CD4-positive, alpha-beta memory T cell (primary cell): ENCODE results near the gene LRP1-AS. TPM values are rescaled to one million over a fixed set of nuclear protein-coding genes. Genes with fewer than 3 reads are reported as not detected.

Experiments
- CTCF ChIA-PET: fragments of 350-600 bp; sonication (Branson Sonifier 250); formaldehyde crosslinking; loops from one replicate; lab custom pipeline; 2021; ENCODE audit warnings: inconsistent platforms; ENCODE audit not compliant: partially characterized antibody; lab: Charles Lee
- POLR2A ChIA-PET: fragments of 350-600 bp; sonication (Branson Sonifier 250); formaldehyde crosslinking; loops from one replicate; lab custom pipeline; 2021; ENCODE audit not compliant: partially characterized antibody; lab: Charles Lee
- DNase-seq, 5 donors: peaks; one replicate each; pipeline versions ENCODE4 v3.0.0 to v3.0.0-alpha.2; 2020 to 2022; ENCODE audit warnings: mixed read lengths in 1 of 5
- H3K27ac ChIP-seq: one replicate; pipeline ENCODE4 v1.7.0; 2013; ENCODE audit warnings: low read depth, low read length
- H3K27me3 ChIP-seq: 2 replicates; pipeline ENCODE4 v1.7.0; 2013; ENCODE audit warnings: mild to moderate bottlenecking, low read length, moderate library complexity; ENCODE audit not compliant: insufficient read depth
- H3K36me3 ChIP-seq: 2 replicates; pipeline ENCODE4 v1.7.0; 2013; ENCODE audit warnings: mild to moderate bottlenecking, low read length, moderate library complexity; ENCODE audit not compliant: insufficient read depth
- H3K4me1 ChIP-seq: 2 replicates; pipeline ENCODE4 v1.7.0; 2013; ENCODE audit warnings: mild to moderate bottlenecking, low read length, moderate library complexity; ENCODE audit not compliant: insufficient read depth
- H3K4me3 ChIP-seq, 2 donors: one replicate each; pipeline ENCODE4 v1.7.0; 2013; ENCODE audit warnings: low read length in 2 of 2, mild to moderate bottlenecking in 1 of 2
- H3K9me3 ChIP-seq, 2 donors: one replicate each; pipeline ENCODE4 v1.7.0; 2013; ENCODE audit warnings: low read length in 2 of 2, control low read depth in 1 of 2; ENCODE audit not compliant: control insufficient read depth in 1 of 2
- H3K27ac Mint-ChIP-seq, 7 donors: one replicate each; pipeline ENCODE4 v1.8.0; 2020 to 2021; ENCODE audit warnings: mixed read lengths in 7 of 7, mild to moderate bottlenecking in 6 of 7, inconsistent platforms in 3 of 7, moderate library complexity in 3 of 7
- H3K27me3 Mint-ChIP-seq, 2 donors: one replicate each; pipeline ENCODE4 v1.8.0; 2020 to 2021; ENCODE audit warnings: mixed read lengths in 2 of 2
- H3K36me3 Mint-ChIP-seq, 2 donors: one replicate each; pipeline ENCODE4 v1.8.0; 2020 to 2021; ENCODE audit warnings: mixed read lengths in 2 of 2, inconsistent platforms in 1 of 2, mild to moderate bottlenecking in 1 of 2
- H3K4me1 Mint-ChIP-seq, 4 donors: one replicate each; pipeline ENCODE4 v1.8.0; 2020 to 2021; ENCODE audit warnings: mixed read lengths in 4 of 4, mild to moderate bottlenecking in 1 of 4
- H3K4me3 Mint-ChIP-seq, 8 donors: one replicate each; pipeline ENCODE4 v1.8.0; 2020 to 2021; ENCODE audit warnings: mixed read lengths in 8 of 8, mild to moderate bottlenecking in 7 of 8, moderate library complexity in 6 of 8, inconsistent platforms in 3 of 8
- H3K9me3 Mint-ChIP-seq, 8 donors: one replicate each; pipeline ENCODE4 v1.8.0; 2020 to 2021; ENCODE audit warnings: mixed read lengths in 8 of 8, mild to moderate bottlenecking in 5 of 8, inconsistent platforms in 3 of 8, moderate library complexity in 1 of 8
- intact Hi-C: fragments of 100-400 bp; cut with micrococcal nuclease; formaldehyde crosslinking; loops from one replicate; pipeline ENCODE4 v1.15.1; 2023
- polyA plus RNA-seq, 2 donors: library from polyadenylated mRNA; unstranded; fragments of 300-500 nt; fragmentation: Illumina TruSeq; gene quantifications; one replicate each; pipeline ENCODE4 v1.2.3, GENCODE V29; 2021
- total RNA-seq, 2 experiments: library from RNA; stranded (reverse); gene quantifications; one replicate each; pipeline ENCODE4 v1.2.3, GENCODE V29; 2021

LRP1-AS gene
- total and polyA plus RNA-seq, 4 experiments from 2014 or later, result not detected

DNA sequence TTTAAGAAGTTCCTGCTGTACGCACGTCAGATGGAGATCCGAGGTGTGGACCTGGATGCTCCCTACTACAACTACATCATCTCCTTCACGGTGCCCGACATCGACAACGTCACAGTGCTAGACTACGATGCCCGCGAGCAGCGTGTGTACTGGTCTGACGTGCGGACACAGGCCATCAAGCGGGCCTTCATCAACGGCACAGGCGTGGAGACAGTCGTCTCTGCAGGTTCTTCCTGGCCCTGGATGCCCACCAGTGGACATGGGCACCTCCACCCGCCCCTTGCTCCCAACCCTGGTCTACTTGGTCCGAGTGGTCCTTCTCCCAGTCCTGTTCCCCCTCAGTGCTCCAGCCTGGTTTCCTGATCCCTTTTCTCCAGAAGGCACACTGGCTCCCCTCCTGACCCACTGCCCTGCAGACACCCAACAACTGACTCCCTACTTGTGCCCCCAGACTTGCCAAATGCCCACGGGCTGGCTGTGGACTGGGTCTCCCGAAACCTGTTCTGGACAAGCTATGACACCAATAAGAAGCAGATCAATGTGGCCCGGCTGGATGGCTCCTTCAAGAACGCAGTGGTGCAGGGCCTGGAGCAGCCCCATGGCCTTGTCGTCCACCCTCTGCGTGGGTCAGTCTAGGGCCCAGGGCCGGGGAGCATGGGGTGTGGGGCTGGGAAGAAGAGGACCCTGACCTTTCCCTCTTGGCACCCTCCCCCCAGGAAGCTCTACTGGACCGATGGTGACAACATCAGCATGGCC lies 32.1 kb upstream of the LRP1-AS start:
- POLR2A ChIA-PET, result no interaction called here
- Histone ChIP-seq H3K4me3 (no peak overlapping the region), H3K27ac (no peak overlapping the region), H3K36me3 (no peaks in the 10 kb centered on the region), H3K9me3 (no peaks in the 10 kb centered on the region), H3K4me1 (no peaks in the 10 kb centered on the region), H3K27me3 (no peaks in the 10 kb centered on the region)
- peaks cover 0 to 2% of the 10 kb centered on the region in 2 donors for H3K27me3 Mint-ChIP-seq
- peak in 1 of 5 donors; percentile 23 for DNase-seq
- no peaks in the 10 kb centered on the region for H3K36me3 Mint-ChIP-seq
- H3K9me3 Mint-ChIP-seq, result no peaks in the 10 kb centered on the region
- no peak overlapping the region for H3K27ac Mint-ChIP-seq
- peaks cover 2 to 12% (median 5%) of the 10 kb centered on the region in 4 donors for H3K4me1 Mint-ChIP-seq
- H3K4me3 Mint-ChIP-seq, result no peak overlapping the region
- CTCF ChIA-PET, result interaction anchor here (0.9 to 11.8 kb wide), 3 partner anchors 54 to 431 kb away, joined by 3 to 207 read pairs (median 3); partner anchors contain the start of gene LRP1
- intact Hi-C loops, result loop anchor here (5.0 kb wide), 1 partner anchor 172 kb away; the partner anchor contains the start of gene ZBTB39

DNA sequence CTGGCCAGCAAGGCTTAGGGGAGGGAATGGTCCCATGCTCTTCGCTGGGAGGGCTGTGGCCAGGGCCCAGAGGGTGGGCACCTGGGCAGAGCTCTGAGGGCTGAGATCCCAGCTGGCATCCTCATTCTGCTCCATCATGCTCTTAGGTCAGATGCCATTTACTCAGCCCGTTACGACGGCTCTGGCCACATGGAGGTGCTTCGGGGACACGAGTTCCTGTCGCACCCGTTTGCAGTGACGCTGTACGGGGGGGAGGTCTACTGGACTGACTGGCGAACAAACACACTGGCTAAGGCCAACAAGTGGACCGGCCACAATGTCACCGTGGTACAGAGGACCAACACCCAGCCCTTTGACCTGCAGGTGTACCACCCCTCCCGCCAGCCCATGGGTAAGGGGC lies 30.8 kb upstream of the LRP1-AS start:
- no peaks in the 10 kb centered on the region for H3K36me3 Mint-ChIP-seq
- H3K9me3 Mint-ChIP-seq, result no peaks in the 10 kb centered on the region
- intact Hi-C loops, result no loop called here
- Histone ChIP-seq H3K36me3 (no peaks in the 10 kb centered on the region), H3K4me3 (no peak overlapping the region), H3K9me3 (no peaks in the 10 kb centered on the region), H3K27me3 (no peaks in the 10 kb centered on the region), H3K27ac (no peak overlapping the region), H3K4me1 (no peaks in the 10 kb centered on the region)
- no peak overlapping the region for H3K27ac Mint-ChIP-seq
- no peak overlapping the region for H3K4me3 Mint-ChIP-seq
- ChIA-PET CTCF (interaction anchor here (11.8 kb wide), 1 partner anchor 53 kb away, joined by 207 read pairs; the partner anchor contains the start of gene LRP1), POLR2A (no interaction called here)
- H3K4me1 Mint-ChIP-seq, result peaks cover 2 to 12% (median 5%) of the 10 kb centered on the region in 4 donors
- DNase-seq, result peak in 1 of 5 donors; percentile 16
- peaks cover 0 to 2% of the 10 kb centered on the region in 2 donors for H3K27me3 Mint-ChIP-seq

DNA sequence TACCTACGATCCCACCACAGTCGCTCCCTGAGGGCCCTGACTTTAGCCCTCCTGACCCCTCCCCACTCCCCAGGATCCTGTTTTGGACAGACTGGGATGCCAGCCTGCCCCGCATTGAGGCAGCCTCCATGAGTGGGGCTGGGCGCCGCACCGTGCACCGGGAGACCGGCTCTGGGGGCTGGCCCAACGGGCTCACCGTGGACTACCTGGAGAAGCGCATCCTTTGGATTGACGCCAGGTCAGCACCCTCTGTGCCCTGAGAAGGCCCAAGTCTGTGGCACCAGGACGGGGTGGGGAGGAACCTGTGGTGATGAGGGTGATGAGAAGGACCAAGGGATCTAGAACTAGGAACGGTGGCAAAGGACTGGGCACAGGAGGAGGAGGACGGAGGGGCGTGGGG lies 29.9 kb upstream of the LRP1-AS start:
- intact Hi-C loops, result no loop called here
- Mint-ChIP-seq H3K4me1 (peaks cover 0 to 5% (median 3%) of the 10 kb centered on the region in 4 donors), H3K4me3 (no peak overlapping the region), H3K9me3 (no peaks in the 10 kb centered on the region), H3K36me3 (no peaks in the 10 kb centered on the region), H3K27me3 (no peaks in the 10 kb centered on the region), H3K27ac (no peak overlapping the region)
- no peak overlapping the region for H3K4me3 ChIP-seq
- H3K27ac ChIP-seq, result no peak overlapping the region
- no peaks in the 10 kb centered on the region for H3K27me3 ChIP-seq
- DNase-seq, result peak in 1 of 5 donors; percentile 30
- no peaks in the 10 kb centered on the region for H3K9me3 ChIP-seq
- POLR2A ChIA-PET, result no interaction called here
- H3K36me3 ChIP-seq, result no peaks in the 10 kb centered on the region
- CTCF ChIA-PET, result interaction anchor here (0.7 to 8.3 kb wide), 2 partner anchors 53 to 630 kb away, joined by 3 to 131 read pairs; partner anchors contain the start of gene LRP1
- no peaks in the 10 kb centered on the region for H3K4me1 ChIP-seq

DNA sequence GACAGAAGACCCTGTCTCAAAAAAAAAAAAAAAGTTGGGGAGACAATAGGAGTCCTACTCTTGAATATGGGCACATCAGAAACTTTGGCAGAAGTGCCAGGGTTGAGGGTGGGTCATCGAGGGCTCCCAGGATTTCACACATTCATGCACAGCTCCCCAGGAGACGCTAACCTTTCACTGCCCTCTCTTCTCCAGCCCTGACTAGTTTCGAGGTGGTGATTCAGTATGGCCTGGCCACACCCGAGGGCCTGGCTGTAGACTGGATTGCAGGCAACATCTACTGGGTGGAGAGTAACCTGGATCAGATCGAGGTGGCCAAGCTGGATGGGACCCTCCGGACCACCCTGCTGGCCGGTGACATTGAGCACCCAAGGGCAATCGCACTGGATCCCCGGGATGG lies 29.4 kb upstream of the LRP1-AS start:
- POLR2A ChIA-PET, result no interaction called here
- H3K9me3 ChIP-seq, result no peaks in the 10 kb centered on the region
- H3K4me1 ChIP-seq, result no peaks in the 10 kb centered on the region
- H3K4me1 Mint-ChIP-seq, result peaks cover 0 to 5% (median 3%) of the 10 kb centered on the region in 4 donors
- CTCF ChIA-PET, result interaction anchor here (0.7 to 8.3 kb wide), 5 partner anchors 37 to 629 kb away, joined by 3 to 131 read pairs (median 5); partner anchors contain the start of gene LRP1
- DNase-seq, result no peak
- H3K4me3 ChIP-seq, result no peak overlapping the region
- H3K27me3 ChIP-seq, result no peaks in the 10 kb centered on the region
- intact Hi-C loops, result no loop called here
- no peak overlapping the region for H3K27ac Mint-ChIP-seq
- no peaks in the 10 kb centered on the region for H3K36me3 Mint-ChIP-seq
- H3K27ac ChIP-seq, result no peak overlapping the region
- H3K4me3 Mint-ChIP-seq, result no peak overlapping the region
- no peaks in the 10 kb centered on the region for H3K9me3 Mint-ChIP-seq
- H3K27me3 Mint-ChIP-seq, result no peaks in the 10 kb centered on the region
- no peaks in the 10 kb centered on the region for H3K36me3 ChIP-seq

DNA sequence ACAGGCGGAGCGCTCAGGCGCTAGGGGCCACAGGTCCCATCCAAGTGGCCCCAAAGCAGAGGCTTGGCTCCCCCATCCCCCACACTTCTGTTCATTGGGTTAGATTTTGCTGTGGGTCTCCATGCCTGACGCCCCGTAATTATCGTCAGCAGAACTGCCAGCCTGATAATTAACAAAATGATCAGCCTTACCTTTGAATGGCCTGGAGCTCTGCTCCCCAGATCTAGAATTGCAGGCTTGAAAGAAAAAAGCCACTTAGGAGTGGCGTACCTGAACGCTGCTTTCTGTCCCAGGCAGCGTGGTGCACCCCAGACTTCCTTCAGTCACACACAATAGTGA lies 28.7 kb upstream of the LRP1-AS start:
- H3K4me3 Mint-ChIP-seq, result no peak overlapping the region
- intact Hi-C loops, result no loop called here
- Histone ChIP-seq H3K4me1 (no peaks in the 10 kb centered on the region), H3K36me3 (no peaks in the 10 kb centered on the region), H3K27ac (no peak overlapping the region), H3K27me3 (no peaks in the 10 kb centered on the region), H3K9me3 (no peaks in the 10 kb centered on the region), H3K4me3 (no peak overlapping the region)
- POLR2A ChIA-PET, result no interaction called here
- CTCF ChIA-PET, result interaction anchor here (0.7 to 8.3 kb wide), 8 partner anchors 10 to 158 kb away, joined by 3 to 131 read pairs (median 5); partner anchors contain the start of gene LRP1
- no peak for DNase-seq
- H3K27ac Mint-ChIP-seq, result no peak overlapping the region
- peaks cover 0 to 5% (median 3%) of the 10 kb centered on the region in 4 donors for H3K4me1 Mint-ChIP-seq
- no peaks in the 10 kb centered on the region for H3K27me3 Mint-ChIP-seq
- H3K9me3 Mint-ChIP-seq, result no peaks in the 10 kb centered on the region
- no peaks in the 10 kb centered on the region for H3K36me3 Mint-ChIP-seq

DNA sequence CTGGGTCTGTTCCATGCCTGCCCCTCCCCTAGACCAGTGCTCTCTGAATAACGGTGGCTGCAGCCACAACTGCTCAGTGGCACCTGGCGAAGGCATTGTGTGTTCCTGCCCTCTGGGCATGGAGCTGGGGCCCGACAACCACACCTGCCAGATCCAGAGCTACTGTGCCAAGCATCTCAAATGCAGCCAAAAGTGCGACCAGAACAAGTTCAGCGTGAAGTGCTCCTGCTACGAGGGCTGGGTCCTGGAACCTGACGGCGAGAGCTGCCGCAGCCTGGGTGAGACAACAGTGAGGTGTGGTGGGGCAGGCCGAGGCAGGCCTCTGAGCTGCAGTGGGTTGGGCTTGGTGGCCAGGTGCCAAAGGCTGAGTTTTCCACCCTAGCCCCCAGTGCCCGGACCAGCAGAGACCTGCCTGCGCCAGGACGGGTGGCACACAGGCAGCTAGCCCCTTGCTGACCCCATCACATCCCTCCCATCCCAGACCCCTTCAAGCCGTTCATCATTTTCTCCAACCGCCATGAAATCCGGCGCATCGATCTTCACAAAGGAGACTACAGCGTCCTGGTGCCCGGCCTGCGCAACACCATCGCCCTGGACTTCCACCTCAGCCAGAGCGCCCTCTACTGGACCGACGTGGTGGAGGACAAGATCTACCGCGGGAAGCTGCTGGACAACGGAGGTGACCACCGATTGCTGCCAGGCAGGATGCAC lies 28.2 kb upstream of the LRP1-AS start:
- Mint-ChIP-seq H3K4me3 (no peak overlapping the region), H3K27ac (no peak overlapping the region), H3K36me3 (no peaks in the 10 kb centered on the region), H3K9me3 (no peaks in the 10 kb centered on the region), H3K27me3 (no peaks in the 10 kb centered on the region), H3K4me1 (peaks cover 0 to 5% (median 3%) of the 10 kb centered on the region in 4 donors)
- intact Hi-C loops, result no loop called here
- Histone ChIP-seq H3K4me3 (no peak overlapping the region), H3K27ac (no peak overlapping the region), H3K36me3 (no peaks in the 10 kb centered on the region), H3K27me3 (no peaks in the 10 kb centered on the region), H3K4me1 (no peaks in the 10 kb centered on the region), H3K9me3 (no peaks in the 10 kb centered on the region)
- DNase-seq, result peak in 3 of 5 donors; percentile 14 to 43 (median 24)
- CTCF ChIA-PET, result interaction anchor here (0.7 to 8.3 kb wide), 9 partner anchors 11 to 157 kb away, joined by 3 to 131 read pairs (median 5); partner anchors contain the start of gene LRP1
- POLR2A ChIA-PET, result no interaction called here

DNA sequence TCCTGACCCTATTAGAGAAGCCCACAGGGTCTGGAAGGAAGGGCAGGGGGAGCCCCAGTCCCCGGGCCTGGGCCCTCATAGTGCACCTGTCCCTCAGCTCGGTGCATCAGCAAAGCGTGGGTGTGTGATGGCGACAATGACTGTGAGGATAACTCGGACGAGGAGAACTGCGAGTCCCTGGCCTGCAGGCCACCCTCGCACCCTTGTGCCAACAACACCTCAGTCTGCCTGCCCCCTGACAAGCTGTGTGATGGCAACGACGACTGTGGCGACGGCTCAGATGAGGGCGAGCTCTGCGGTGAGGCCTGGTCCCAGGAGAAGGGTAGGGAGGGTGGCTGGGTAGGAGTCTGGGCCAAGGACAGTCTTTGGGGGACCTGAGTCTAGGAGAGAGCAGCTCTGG lies 26.3 kb upstream of the LRP1-AS start:
- peak in 1 of 5 donors; percentile 17 for DNase-seq
- no peak overlapping the region for H3K27ac Mint-ChIP-seq
- intact Hi-C loops, result loop anchor here (2.0 kb wide), 1 partner anchor 49 kb away; no protein-coding TSS in a partner anchor

More for the DNA sequence above, 26.3 kb upstream of the LRP1-AS start:
- H3K36me3 ChIP-seq, result no peaks in the 10 kb centered on the region
- Mint-ChIP-seq H3K4me3 (no peak overlapping the region), H3K9me3 (no peaks in the 10 kb centered on the region), H3K36me3 (no peaks in the 10 kb centered on the region), H3K4me1 (peaks cover 0 to 5% (median 3%) of the 10 kb centered on the region in 4 donors), H3K27me3 (no peaks in the 10 kb centered on the region)
- H3K27me3 ChIP-seq, result no peaks in the 10 kb centered on the region
- no peaks in the 10 kb centered on the region for H3K4me1 ChIP-seq
- H3K9me3 ChIP-seq, result no peaks in the 10 kb centered on the region
- POLR2A ChIA-PET, result interaction anchor here (1.2 kb wide), 1 partner anchor 61 kb away, joined by 3 read pairs; no protein-coding TSS in a partner anchor
- H3K27ac ChIP-seq, result no peak overlapping the region
- H3K4me3 ChIP-seq, result no peak overlapping the region
- CTCF ChIA-PET, result interaction anchor here (1.0 to 8.3 kb wide), 5 partner anchors 11 to 104 kb away, joined by 3 to 131 read pairs (median 22); partner anchors contain the start of gene LRP1
